Trophoblast cell (in vitro differentiated cells and primary cell): Measurements from ENCODE around the gene TBX5.

Experiments
- DNase-seq, 2 donors: peaks; one replicate each; pipeline ENCODE4 v3.0.0-alpha.2; 2016
- H2AFZ ChIP-seq: 2 replicates; pipeline ENCODE4 v1.6.1; 2013; ENCODE audit warnings: low read length, moderate library complexity, mild to moderate bottlenecking; ENCODE audit not compliant: insufficient read depth, poor library complexity
- H2AK5ac ChIP-seq: 2 replicates; pipeline ENCODE4 v1.6.1; 2013; ENCODE audit warnings: mild to moderate bottlenecking, low read length
- H2BK120ac ChIP-seq: 2 replicates; pipeline ENCODE4 v1.6.1; 2013; ENCODE audit warnings: low read length, mild to moderate bottlenecking, moderate library complexity; ENCODE audit not compliant: insufficient read depth, poor library complexity
- H2BK12ac ChIP-seq: 2 replicates; pipeline ENCODE4 v1.6.1; 2013; ENCODE audit warnings: mild to moderate bottlenecking, low read length, moderate library complexity
- H2BK5ac ChIP-seq: 2 replicates; pipeline ENCODE4 v1.6.1; 2013; ENCODE audit warnings: low read length, low read depth, moderate library complexity, mild to moderate bottlenecking; ENCODE audit not compliant: poor library complexity
- H3K14ac ChIP-seq: 2 replicates; pipeline ENCODE4 v1.6.1; 2013; ENCODE audit warnings: mild to moderate bottlenecking, low read length
- H3K18ac ChIP-seq: 2 replicates; pipeline ENCODE4 v1.6.1; 2013; ENCODE audit warnings: mild to moderate bottlenecking, low read length
- H3K23ac ChIP-seq: 2 replicates; pipeline ENCODE4 v1.6.1; 2013; ENCODE audit warnings: low read length
- H3K27ac ChIP-seq: 2 replicates; pipeline ENCODE4 v1.5.1; 2013; ENCODE audit warnings: low read depth, mild to moderate bottlenecking, inconsistent platforms, low read length, moderate library complexity
- H3K27me3 ChIP-seq: 2 replicates; pipeline ENCODE4 v1.6.1; 2013; ENCODE audit warnings: inconsistent platforms, mild to moderate bottlenecking, low read length, moderate library complexity; ENCODE audit not compliant: insufficient read depth
- H3K36me3 ChIP-seq, 2 experiments: 1 replicate in 1 of 2; 2 replicates in 1 of 2; pipeline ENCODE4 v1.6.1; 2013; ENCODE audit warnings: low read length in 2 of 2, mild to moderate bottlenecking in 2 of 2, moderate library complexity in 1 of 2; ENCODE audit not compliant: insufficient read depth in 2 of 2, control insufficient read depth in 1 of 2
- H3K4ac ChIP-seq: 2 replicates; pipeline ENCODE4 v1.6.1; 2013; ENCODE audit warnings: low read depth, mild to moderate bottlenecking, low read length, moderate library complexity
- H3K4me1 ChIP-seq, 2 experiments: 1 replicate in 1 of 2; 2 replicates in 1 of 2; pipeline ENCODE4 v1.6.1; 2013; ENCODE audit warnings: low read length in 2 of 2, mild to moderate bottlenecking in 2 of 2, moderate library complexity in 1 of 2; ENCODE audit not compliant: insufficient read depth in 2 of 2, control insufficient read depth in 1 of 2
- H3K4me2 ChIP-seq: 2 replicates; pipeline ENCODE4 v1.6.1; 2013; ENCODE audit warnings: inconsistent platforms, mild to moderate bottlenecking, low read length, moderate library complexity
- H3K4me3 ChIP-seq: 2 replicates; pipeline ENCODE4 v1.5.1; 2013; ENCODE audit warnings: mild to moderate bottlenecking, low read depth, low read length, inconsistent platforms
- H3K79me1 ChIP-seq: one replicate; pipeline ENCODE4 v1.6.1; 2013; ENCODE audit warnings: low read length
- H3K79me2 ChIP-seq: 2 replicates; pipeline ENCODE4 v1.6.1; 2013; ENCODE audit warnings: low read length, mild to moderate bottlenecking; ENCODE audit not compliant: control insufficient read depth, insufficient read depth, poor library complexity
- H3K9ac ChIP-seq: 2 replicates; pipeline ENCODE4 v1.6.1; 2013; ENCODE audit warnings: mild to moderate bottlenecking, low read length
- H3K9me3 ChIP-seq: 2 replicates; pipeline ENCODE4 v1.6.1; 2013; ENCODE audit warnings: low read depth, mild to moderate bottlenecking, control low read depth, inconsistent platforms, low read length; ENCODE audit not compliant: insufficient read depth
- H4K12ac ChIP-seq: 2 replicates; pipeline ENCODE4 v1.6.1; 2013; ENCODE audit warnings: low read depth, mild to moderate bottlenecking, low read length, moderate library complexity
- H4K8ac ChIP-seq: 2 replicates; pipeline ENCODE4 v1.6.1; 2013; ENCODE audit warnings: low read depth, mild to moderate bottlenecking, low read length, moderate library complexity
- H4K91ac ChIP-seq: one replicate; pipeline ENCODE4 v1.6.1; 2013; ENCODE audit warnings: low read depth, mild to moderate bottlenecking, low read length, moderate library complexity
- WGBS: extraction: QIAGEN DNeasy Blood & Tissue Kit; methylation state at CpG from one replicate; pipeline ENCODE4 v1.1.7; 2013; ENCODE audit warnings: missing lambda C conversion rate; ENCODE audit not compliant: insufficient read length, insufficient coverage; ENCODE audit errors: extremely low coverage; 5-methylcytosine and 5-hydroxymethylcytosine counted together

TBX5 gene

DNA sequence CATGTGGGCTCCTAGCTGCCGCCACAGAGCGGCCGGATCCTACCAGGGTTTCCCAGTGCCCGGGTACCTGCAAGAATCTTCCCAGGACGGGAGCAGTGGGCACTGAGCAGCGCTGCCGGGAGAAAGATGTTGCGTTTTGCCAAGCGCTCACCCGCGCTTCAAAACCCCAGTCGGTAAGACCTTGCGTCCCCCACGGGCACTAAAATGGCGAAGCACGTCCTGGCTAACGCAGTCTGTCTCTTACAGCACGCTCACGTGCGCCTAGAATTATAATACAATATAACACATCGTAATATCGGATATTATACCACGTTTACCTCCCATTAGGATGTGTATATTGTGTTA is 35.1 kb upstream of the TBX5 start:
- WGBS = no CpG with 5 or more reads among the region's 23 CpGs
- Histone ChIP-seq H2AK5ac (no peak overlapping the region), H3K9me3 (peaks cover 3% of the 10 kb centered on the region), H2AFZ (no peak overlapping the region), H3K4ac (no peak overlapping the region), H3K4me1 (no peaks in the 10 kb centered on the region), H4K12ac (no peak overlapping the region), H2BK12ac (no peak overlapping the region), H3K14ac (no peak overlapping the region), H3K9ac (no peak overlapping the region), H3K27me3 (peaks cover 80% of the 10 kb centered on the region), H3K23ac (no peak overlapping the region), H4K91ac (no peak overlapping the region), H2BK5ac (no peak overlapping the region), H3K79me2 (no peaks in the 10 kb centered on the region), H3K79me1 (no peaks in the 10 kb centered on the region), H3K4me3 (no peak overlapping the region), H3K18ac (no peak overlapping the region), H2BK120ac (no peak overlapping the region), H3K36me3 (no peaks in the 10 kb centered on the region), H3K4me2 (no peak overlapping the region), H4K8ac (no peak overlapping the region), H3K27ac (no peak overlapping the region)
- no peak for DNase-seq

DNA sequence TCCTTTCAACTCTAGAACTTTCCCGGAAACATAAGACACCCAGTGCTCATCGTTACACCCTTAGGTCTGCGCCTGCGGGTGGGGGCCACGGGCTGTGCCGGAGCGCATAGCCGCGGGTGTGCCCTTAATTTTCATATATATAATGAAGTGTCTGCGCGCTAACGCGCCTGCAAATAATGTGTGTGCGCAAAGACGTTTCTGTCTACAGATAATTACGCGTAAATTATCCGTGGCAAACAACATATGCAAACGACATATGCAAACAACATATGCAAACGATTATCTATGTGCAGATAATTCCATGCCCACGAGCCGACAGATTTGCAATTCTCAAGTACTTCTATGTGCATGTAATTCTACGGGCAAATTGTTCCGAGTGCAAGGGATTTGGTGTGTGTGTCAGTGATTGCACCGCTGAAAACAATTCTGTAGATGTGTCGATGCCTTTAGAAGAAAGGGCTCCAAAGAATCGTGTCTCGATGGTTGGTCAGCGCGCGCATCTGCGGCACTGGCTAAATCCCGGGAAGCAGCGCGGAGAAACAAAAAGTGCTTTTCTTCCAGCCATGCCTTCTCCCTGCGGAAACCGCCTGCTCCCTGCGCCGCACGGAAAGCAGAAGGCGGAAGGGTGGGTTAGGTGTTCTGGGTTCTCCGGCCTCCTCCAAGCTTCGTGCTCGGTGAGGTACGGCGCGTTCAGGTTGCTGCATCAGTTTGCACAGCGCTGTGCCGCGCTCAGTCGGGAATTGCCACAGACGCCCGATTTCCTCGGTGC is 34.5 kb upstream of the TBX5 start:
- no peak overlapping the region for H4K91ac ChIP-seq
- H3K23ac ChIP-seq = no peak overlapping the region
- H3K4me1 ChIP-seq = no peaks in the 10 kb centered on the region
- H2BK5ac ChIP-seq = no peak overlapping the region
- H2AK5ac ChIP-seq = no peak overlapping the region
- H3K4me2 ChIP-seq = no peak overlapping the region
- H3K79me2 ChIP-seq = no peaks in the 10 kb centered on the region
- no peak overlapping the region for H2BK120ac ChIP-seq
- no peak overlapping the region for H3K14ac ChIP-seq
- no peak overlapping the region for H3K9ac ChIP-seq
- H4K8ac ChIP-seq = no peak overlapping the region
- H3K4ac ChIP-seq = no peak overlapping the region
- WGBS = no CpG with 5 or more reads among the region's 54 CpGs
- H3K4me3 ChIP-seq = no peak overlapping the region
- no peaks in the 10 kb centered on the region for H3K36me3 ChIP-seq
- no peak for DNase-seq
- peaks cover 77% of the 10 kb centered on the region for H3K27me3 ChIP-seq
- no peak overlapping the region for H3K27ac ChIP-seq
- H3K79me1 ChIP-seq = no peaks in the 10 kb centered on the region
- no peak overlapping the region for H3K18ac ChIP-seq
- H4K12ac ChIP-seq = no peak overlapping the region
- no peak overlapping the region for H2AFZ ChIP-seq
- H3K9me3 ChIP-seq = peaks cover 3% of the 10 kb centered on the region
- H2BK12ac ChIP-seq = no peak overlapping the region

DNA sequence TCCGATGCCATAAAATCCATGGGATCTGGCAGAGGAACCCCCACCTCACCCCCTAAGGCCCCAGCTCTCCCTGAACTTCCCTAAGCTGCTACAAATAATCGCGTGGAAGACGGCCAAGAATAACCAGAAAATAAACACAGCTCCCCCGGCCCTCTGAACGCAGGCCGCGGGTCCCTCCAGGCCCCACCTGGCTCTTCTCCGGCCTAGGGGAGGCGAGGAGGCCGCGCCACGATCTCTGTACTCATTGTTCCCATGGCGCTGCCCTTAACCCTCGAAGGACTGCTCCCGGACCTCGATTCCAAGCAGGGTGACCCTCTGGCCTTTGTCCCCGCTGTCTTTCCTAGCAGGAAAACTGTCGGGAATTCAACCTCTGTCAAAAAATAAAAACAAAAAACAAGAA is 33.9 kb upstream of the TBX5 start:
- Histone ChIP-seq H4K91ac (no peak overlapping the region), H2BK120ac (no peak overlapping the region), H3K79me1 (no peaks in the 10 kb centered on the region), H3K4me2 (no peak overlapping the region), H3K4me1 (no peaks in the 10 kb centered on the region), H3K18ac (no peak overlapping the region), H2BK12ac (no peak overlapping the region), H3K4ac (no peak overlapping the region), H2BK5ac (no peak overlapping the region), H3K79me2 (no peaks in the 10 kb centered on the region), H3K23ac (no peak overlapping the region), H4K12ac (no peak overlapping the region), H3K27me3 (peaks cover 71% of the 10 kb centered on the region), H3K36me3 (no peaks in the 10 kb centered on the region), H3K9ac (no peak overlapping the region), H2AFZ (no peak overlapping the region), H2AK5ac (no peak overlapping the region), H3K4me3 (no peak overlapping the region), H3K9me3 (peaks cover 3% of the 10 kb centered on the region), H3K14ac (no peak overlapping the region), H4K8ac (no peak overlapping the region), H3K27ac (no peak overlapping the region)
- no peak for DNase-seq
- WGBS = no CpG with 5 or more reads among the region's 19 CpGs

- no peak overlapping the region for H2BK5ac ChIP-seq
- no peak for DNase-seq
- no peak overlapping the region for H3K27ac ChIP-seq
- H3K79me1 ChIP-seq = no peaks in the 10 kb centered on the region
- no CpG with 5 or more reads among the region's 25 CpGs for WGBS
- H4K91ac ChIP-seq = no peak overlapping the region
- peaks cover 3% of the 10 kb centered on the region for H3K9me3 ChIP-seq
- peaks cover 66% of the 10 kb centered on the region for H3K27me3 ChIP-seq
- H2BK12ac ChIP-seq = no peak overlapping the region
- H3K9ac ChIP-seq = no peak overlapping the region
- no peak overlapping the region for H2AFZ ChIP-seq
- H3K18ac ChIP-seq = no peak overlapping the region
- no peak overlapping the region for H3K4ac ChIP-seq
- H4K8ac ChIP-seq = no peak overlapping the region
- H3K14ac ChIP-seq = no peak overlapping the region
- no peaks in the 10 kb centered on the region for H3K79me2 ChIP-seq
- no peaks in the 10 kb centered on the region for H3K4me1 ChIP-seq
- H3K4me3 ChIP-seq = no peak overlapping the region
- no peak overlapping the region for H2BK120ac ChIP-seq
- no peak overlapping the region for H4K12ac ChIP-seq
- H2AK5ac ChIP-seq = no peak overlapping the region
- no peak overlapping the region for H3K4me2 ChIP-seq
- H3K36me3 ChIP-seq = no peaks in the 10 kb centered on the region
- H3K23ac ChIP-seq = no peak overlapping the region
These were observed 33.3 kb upstream of the TBX5 start for GRCh38 chr12:114439261-114439683.
